HG02623 (cell line): ENCODE results near the gene MRPS18A.
"Not testable (repeated sequence)": the region's sequence is repeated elsewhere in the genome, so short reads cannot be mapped to it uniquely, and the experiment has no call there.

Experiments
- ATAC-seq: cut with Tn5 transposase; IDR thresholded peaks from one replicate; pipeline ENCODE4 v1.9.1; 2021; ENCODE audit warnings: moderate library complexity; ENCODE audit not compliant: unreplicated experiment

The MRPS18A gene

GRCh38 chr6:43717822-43718221 lies 30.2 kb upstream of the MRPS18A start:
- no peak for ATAC-seq

DNA sequence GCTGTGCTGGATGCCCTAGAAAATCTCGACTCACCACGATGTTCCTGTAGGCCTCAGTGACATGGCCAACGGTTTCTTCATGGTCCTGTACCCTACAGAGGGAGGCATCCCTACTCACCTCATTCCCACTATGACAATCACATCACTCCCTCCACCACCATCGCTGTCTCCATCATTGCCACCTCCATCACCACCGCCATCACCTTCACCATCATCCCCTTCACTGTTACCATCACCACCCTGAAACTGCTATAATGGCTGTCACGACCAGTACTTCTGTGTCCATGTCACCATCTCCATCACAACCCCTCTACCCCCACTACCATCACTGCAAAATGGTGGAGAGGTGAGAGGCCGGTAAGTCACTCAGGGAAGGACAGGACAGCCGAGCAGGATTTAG lies 29.8 kb upstream of the MRPS18A start:
- ATAC-seq, result no peak

GRCh38 chr6:43716099-43716498 lies 28.5 kb upstream of the MRPS18A start:
- ATAC-seq, result no peak

DNA sequence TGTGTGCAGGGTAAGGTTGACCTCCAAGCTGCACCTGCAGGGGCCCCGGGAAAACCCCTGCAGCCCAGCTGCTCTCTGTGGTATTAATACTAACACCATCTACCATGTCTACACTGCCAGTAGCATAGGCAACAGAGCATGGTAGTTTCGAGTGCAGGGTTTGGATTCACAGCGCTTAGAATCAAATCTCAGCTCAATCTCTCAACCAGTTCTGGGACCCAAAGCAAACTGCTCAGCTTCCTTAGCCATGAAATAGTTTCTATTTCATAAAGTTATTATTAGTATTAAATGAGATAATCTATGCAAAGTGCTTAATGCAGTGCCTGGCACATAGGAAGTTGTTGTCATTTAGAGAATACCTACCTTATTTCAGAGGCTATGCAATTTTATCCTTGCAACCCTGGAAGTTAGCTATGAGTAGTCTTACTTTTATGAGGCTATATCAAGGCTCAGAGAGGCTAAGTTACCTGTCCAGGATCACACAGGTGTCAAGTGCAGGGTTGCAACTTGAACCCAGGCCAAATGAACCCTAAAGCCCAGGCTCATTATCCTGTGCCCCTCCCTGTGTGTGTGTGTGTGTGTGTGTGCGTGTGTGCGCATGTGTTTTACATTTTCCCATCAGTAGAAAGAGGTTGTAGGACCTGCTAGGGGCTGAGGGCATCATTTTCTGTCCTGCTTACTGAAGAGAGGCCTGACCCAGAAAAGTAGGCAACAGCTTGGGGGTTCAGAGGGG lies 27.6 kb upstream of the MRPS18A start:
- peak; percentile 87 for ATAC-seq

DNA sequence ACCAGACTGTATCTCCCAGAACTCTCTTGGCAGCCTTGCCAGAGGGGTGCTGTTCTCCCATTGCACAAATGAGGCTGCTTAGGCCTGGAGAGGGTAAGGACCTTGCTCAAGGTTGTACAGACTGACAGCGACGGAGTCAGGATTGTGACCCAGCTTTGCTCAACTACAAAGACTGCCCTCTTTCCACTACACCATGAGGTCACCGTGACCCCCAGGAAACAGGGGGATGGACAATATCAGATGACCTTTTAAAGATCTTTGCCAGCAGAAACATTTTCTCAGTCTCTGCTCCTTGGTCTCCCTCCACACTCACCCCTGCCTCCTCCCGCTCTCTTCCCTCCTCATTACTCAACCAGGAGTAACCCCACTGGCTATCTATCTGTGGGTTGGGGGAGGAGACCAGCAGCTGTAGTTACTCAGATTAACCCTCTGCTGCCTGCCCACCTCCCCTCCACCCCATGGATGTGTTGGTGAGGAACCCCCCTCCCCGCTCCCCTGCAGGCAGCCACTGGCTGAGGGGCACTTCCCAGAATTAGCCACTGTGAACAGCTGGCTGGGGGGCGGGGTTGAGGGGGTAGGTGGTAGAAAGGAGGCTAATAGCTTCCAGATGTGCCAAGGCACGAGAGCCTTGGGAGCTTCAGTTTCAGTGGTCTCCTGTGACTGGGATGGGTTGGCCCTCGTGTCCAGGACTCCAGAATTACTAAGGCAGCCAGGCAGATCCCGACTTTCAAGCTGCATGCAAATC lies 26.9 kb upstream of the MRPS18A start:
- ATAC-seq, result peak; percentile 13

GRCh38 chr6:43713643-43714310 lies 26.2 kb upstream of the MRPS18A start:
- no peak for ATAC-seq

DNA sequence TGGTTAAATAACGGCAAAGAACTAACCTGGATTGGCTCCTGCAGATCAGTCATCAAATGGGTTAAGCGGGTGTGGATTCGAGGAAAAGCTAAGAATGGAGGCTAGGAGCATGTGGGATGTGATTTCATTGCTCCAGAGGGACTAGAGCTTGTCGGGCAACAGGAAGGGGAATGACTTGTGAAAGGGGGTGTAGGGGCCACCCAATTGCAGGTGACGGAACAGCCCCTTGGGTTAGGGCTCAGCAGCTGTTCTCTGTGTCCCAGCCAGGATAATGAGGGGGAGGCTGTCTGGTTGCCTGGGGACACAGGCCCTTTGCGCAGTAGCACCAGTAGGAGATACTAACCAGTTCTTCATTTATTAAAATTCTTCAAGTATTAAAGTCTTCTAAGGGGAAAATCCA lies 25.0 kb upstream of the MRPS18A start:
- no peak for ATAC-seq

GRCh38 chr6:43710576-43710975 lies 23.0 kb upstream of the MRPS18A start:
- ATAC-seq, result no peak

GRCh38 chr6:43709654-43710303 lies 22.2 kb upstream of the MRPS18A start:
- no peak for ATAC-seq

DNA sequence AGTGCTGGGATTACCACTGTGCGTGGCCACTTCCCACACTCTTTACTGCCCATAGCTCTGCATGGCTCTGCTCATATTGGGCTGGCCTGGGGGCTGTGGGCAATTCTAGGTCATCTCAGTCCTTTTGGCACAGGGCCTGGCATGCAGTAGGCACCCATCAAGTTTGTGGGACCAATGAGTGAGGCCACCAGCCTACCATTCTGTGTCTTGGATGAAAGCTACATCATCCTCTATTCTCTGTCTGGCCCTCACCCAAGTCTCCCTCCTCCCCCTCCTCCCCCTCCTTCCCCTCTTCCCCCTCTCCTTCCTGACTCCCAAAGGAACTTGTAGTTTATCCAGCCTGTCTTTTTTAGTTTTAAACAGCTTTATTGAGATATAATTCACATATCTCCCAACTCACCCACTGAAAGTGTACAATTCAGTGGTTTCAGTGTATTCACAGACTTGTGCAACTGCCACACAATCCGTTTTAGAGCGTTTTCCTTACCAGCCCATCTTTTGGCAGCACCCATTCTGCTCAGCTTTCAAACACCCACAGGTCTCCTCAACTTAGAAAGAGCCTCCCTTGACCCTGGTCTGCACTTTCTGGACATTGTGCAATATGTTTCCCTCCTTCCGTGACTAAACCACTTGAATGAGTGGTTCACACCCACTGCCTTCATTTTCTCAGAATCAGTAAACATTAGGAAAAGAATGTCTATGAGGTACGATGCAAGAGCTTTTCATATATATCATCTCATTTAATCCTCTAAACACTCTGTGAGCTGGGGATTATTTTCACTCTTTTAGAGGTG lies 21.5 kb upstream of the MRPS18A start:
- no peak for ATAC-seq

DNA sequence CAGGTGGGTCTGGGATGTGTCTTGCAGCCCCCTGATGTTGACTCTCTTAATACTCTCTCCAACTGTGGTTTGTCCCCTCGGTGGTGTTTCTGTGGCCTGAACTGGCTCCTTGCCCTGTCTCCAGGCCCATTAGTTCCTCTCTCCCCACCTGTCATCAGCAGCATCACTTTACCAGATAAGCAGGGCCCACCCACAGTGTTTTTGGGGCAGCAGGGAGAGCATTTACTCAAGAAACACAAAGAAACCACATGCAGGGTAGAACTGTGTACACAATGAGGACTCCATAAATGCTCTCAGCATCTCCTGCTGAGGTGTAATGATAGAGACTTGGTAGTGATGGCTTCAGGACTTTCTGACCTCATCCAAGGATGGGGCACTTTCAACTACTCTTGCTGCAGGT lies 20.2 kb upstream of the MRPS18A start:
- ATAC-seq, result no peak

GRCh38 chr6:43707269-43707668 lies 19.7 kb upstream of the MRPS18A start:
- ATAC-seq, result no peak

DNA sequence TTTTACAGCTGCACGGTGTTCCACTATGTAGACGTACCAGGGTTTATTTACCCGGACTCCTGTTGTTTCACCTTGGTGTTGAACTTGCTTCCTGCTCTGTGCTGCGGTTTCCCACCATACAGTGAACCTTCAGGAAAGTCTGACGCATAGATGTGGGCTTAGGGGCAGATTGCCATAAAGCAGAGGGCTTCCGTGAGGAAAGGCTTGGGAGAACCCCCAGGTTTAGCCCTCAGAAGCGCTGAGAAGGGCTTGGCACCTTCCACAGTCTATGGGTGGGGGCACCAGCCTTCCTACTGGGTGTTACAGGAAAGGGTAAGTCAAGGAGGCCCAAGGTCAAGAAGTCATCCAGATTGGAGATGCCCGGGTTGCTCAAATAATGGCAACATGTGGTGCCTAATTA lies 19.2 kb upstream of the MRPS18A start:
- no peak for ATAC-seq

DNA sequence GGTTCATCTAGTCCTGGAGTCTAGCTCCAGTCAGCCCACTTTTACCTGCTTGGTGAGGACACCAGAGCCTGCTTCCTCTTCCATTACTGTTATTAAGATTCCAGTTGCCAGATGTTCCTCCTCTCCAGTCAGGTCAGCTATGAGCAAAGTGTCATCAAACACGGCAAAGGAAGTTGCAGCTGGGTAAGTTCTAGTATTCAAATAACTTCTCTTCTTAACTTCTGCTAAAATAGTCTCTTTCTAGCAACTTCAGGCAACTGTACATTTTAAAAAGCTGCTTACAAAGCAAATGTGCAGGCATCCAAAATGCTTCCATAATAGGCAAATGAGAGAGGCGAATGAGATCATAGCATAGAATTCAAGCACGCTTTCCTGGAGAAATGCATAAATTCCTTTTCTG lies 18.4 kb upstream of the MRPS18A start:
- ATAC-seq, result peak; percentile 44

DNA sequence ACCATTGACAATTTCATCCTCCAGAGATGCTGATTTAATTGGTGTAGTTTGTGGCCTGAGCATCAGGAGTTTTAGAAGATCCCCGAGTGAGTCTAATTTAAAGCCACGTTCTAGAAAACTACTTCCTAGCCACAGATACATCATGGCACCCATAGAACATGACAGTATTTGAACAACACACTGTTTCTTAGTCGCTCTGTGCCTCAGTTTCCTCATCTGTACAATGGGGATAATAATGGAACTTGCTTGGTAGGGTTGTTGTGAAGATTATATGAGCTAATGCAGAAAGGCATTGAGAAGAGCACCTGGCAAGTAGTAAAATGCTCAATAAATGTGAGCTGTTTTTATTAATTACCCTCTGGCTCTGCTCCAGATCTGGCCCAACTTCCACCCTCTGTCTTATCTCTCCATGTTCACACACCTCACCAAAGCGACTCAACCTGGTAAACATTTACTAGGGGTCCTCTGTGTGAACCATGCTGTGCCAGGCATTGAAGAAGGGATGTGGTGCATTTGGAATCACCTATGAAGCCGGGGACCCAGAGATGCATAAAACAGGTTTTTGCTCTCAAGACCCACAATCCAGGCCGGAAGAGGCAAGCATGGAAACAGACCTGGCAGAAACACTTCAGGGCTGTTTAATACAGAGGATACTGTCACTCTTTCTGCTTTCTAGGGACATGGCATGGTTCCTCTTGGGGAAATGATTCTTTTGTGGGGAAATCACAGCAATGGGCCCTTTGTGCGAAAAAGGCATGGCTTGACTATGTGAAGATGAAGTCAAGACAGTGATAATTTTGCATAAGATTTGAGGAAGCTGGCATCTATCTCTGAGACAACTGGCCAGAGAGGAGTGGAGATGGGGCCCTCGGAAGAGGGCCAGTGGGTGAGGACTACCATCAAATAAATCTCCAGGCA lies 16.2 kb upstream of the MRPS18A start:
- no peak for ATAC-seq

GRCh38 chr6:43702534-43703440 lies 15.2 kb upstream of the MRPS18A start:
- no peak for ATAC-seq

GRCh38 chr6:43702171-43702533 lies 14.6 kb upstream of the MRPS18A start:
- no peak for ATAC-seq

DNA sequence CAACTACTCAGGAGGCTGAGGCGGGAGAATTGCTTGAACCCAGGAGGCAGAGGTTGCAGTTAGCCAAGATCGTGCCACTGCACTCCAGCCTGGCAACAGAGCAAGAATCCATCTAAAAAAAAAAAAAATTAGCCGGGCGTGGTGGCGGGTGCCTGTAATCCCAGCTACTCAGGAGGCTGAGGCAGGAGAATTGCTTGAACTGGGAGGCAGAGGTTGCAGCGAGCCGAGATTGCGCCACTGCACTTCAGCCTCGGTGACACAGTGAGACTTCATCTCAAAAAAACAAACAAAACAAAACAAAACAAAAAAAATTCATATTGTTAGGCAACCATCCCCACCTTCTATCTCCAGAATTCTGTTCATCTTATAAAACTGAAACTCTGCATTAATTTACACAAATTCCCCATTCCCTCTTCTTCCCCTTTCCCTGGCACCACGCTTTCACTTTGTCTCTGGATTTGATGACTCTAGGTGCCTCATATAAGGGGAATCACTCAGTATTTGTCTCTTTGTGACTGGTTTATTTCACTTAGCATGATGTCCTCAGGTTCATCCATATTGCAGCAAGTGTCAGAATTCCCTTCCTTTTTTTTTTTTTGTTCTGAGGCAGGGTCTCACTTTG lies 13.5 kb upstream of the MRPS18A start:
- not testable (repeated sequence) for ATAC-seq
